ENCODE data around the gene UNC5A. TPM values are rescaled to one million over a fixed set of nuclear protein-coding genes. Genes with fewer than 3 reads are reported as not detected.

The UNC5A gene
- total RNA-seq, 1 experiment from 2014 or later = 10.1 TPM

DNA sequence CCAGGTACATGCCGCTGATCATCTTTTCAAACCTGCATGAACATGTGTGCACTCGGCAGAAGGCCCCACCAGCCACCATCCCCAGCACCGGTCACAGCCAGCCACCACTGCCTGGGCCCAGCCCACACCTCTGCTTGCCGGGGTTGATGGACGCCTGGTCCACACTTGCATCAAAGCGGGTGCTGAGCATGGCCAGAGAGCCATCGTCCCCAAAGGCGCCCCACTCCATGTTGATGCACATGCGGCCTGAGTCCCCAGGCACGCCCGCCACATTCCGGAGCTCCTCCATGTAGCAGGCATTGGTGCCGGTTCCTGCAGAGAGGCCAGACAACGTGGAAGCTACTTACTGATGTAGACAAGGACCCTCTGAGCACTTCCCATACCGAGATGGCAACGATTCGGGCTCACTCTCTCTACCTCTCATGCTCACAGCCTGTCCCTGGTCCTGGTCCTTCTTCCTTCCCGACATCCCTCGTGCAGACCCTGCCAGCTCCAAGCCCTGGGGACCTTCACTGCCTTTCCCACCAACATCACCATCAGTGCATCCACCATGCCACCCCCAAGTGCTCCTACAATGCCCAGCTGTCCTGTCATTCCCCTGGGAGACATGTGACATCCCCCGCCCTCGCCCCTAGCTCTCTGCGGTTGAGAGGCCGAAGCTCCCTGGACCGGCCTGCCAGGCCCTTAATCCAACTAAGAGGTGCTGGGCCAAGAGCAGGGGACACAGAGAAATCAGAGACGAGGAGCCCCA lies 71.6 kb downstream of the UNC5A start:
- no peaks in the 10 kb centered on the region for H3K36me3 ChIP-seq (ENCODE audit: control insufficient read depth in 1 of 2, insufficient read depth in 2 of 2, low read length in 2 of 2)
- H3K4me2 ChIP-seq (ENCODE audit: low read length) = no peak overlapping the region
- POLR2A ChIA-PET = no interaction called here
- H3K27me3 ChIP-seq (ENCODE audit: insufficient read depth, low read length) = no peaks in the 10 kb centered on the region
- no peak overlapping the region for H3K27ac ChIP-seq (ENCODE audit: low read depth, low read length)
- DNase-seq (ENCODE audit: low read depth, low spot score) (no peak), ATAC-seq (no peak)
- RAD21 ChIA-PET (ENCODE audit: low non-redundant PET in 1 of 2, low total read pairs in 2 of 2, uncharacterized antibody in 2 of 2, unreplicated experiment in 2 of 2) = no interaction called here
- BruUV-seq (replicated peaks) = no TSS peak
- intact Hi-C loops (cut with micrococcal nuclease) = no loop called here
- no peak overlapping the region for H3K4me3 ChIP-seq (replicated peaks in 1 of 2; ENCODE audit: low read depth in 1 of 2, low read length in 2 of 2)
- H3K9ac ChIP-seq (ENCODE audit: low read length) = no peak overlapping the region
- CTCF ChIA-PET = no interaction called here
- H2AFZ ChIP-seq (ENCODE audit: low read depth, low read length, poor library complexity, severe bottlenecking) = no peak overlapping the region
- no peaks in the 10 kb centered on the region for H4K20me1 ChIP-seq (ENCODE audit: insufficient read depth)
- no peaks in the 10 kb centered on the region for H3K9me3 ChIP-seq (ENCODE audit: control insufficient read depth in 1 of 2, insufficient read depth in 1 of 2, low read depth in 1 of 2, low read length in 2 of 2)
- TF ChIP-seq EZH2phosphoT487 (IDR thresholded peaks at IDR 0.05; ENCODE audit: borderline replicate concordance) (no peak), YY1 (IDR thresholded peaks at IDR 0.05; ENCODE audit: extremely low read depth, insufficient replicate concordance, low read depth, low read length) (no peak), ZNF274 (IDR thresholded peaks at IDR 0.05; ENCODE audit: low read depth, low read length) (no peak), CBX3 (IDR thresholded peaks at IDR 0.05; ENCODE audit: low read depth) (no peak), SRF (IDR thresholded peaks at IDR 0.05; ENCODE audit: low read depth) (no peak)
- no peaks in the 10 kb centered on the region for H3K79me2 ChIP-seq (ENCODE audit: insufficient read depth, low read length)
- no peaks in the 10 kb centered on the region for H3K4me1 ChIP-seq (ENCODE audit: control insufficient read depth in 1 of 2, insufficient read depth in 2 of 2, low read length in 2 of 2)
- no peaks in the 10 kb centered on the region for H3K9me2 ChIP-seq (ENCODE audit: insufficient read depth)

DNA sequence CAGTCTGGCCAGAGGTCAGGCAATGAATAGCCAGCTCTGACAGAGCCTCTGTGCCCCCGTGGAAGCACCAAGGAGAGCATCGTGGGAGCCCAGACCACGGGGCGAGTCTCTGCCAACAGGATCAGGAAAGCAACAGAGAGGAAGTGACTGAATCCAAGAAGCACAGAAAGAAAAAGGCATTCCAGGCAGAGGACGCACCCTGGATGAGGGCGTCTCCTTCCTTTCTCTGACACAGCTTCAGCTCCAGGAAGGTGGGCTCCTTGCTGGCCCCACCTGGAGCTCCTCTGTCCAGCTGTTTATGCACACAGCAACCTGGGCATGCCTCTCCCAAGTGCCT lies 72.2 kb downstream of the UNC5A start:
- BruUV-seq (replicated peaks) = no TSS peak
- no peak overlapping the region for H2AFZ ChIP-seq (ENCODE audit: low read depth, low read length, poor library complexity, severe bottlenecking)
- H3K4me3 ChIP-seq (replicated peaks in 1 of 2; ENCODE audit: low read depth in 1 of 2, low read length in 2 of 2) = no peak overlapping the region
- ChIA-PET CTCF (no interaction called here), RAD21 (ENCODE audit: low non-redundant PET in 1 of 2, low total read pairs in 2 of 2, uncharacterized antibody in 2 of 2, unreplicated experiment in 2 of 2) (no interaction called here), POLR2A (no interaction called here)
- no peaks in the 10 kb centered on the region for H3K9me2 ChIP-seq (ENCODE audit: insufficient read depth)
- H3K79me2 ChIP-seq (ENCODE audit: insufficient read depth, low read length) = no peaks in the 10 kb centered on the region
- H3K4me2 ChIP-seq (ENCODE audit: low read length) = no peak overlapping the region
- ATAC-seq (no peak), DNase-seq (ENCODE audit: low read depth, low spot score) (no peak)
- intact Hi-C loops (cut with micrococcal nuclease) = no loop called here
- no peaks in the 10 kb centered on the region for H3K36me3 ChIP-seq (ENCODE audit: control insufficient read depth in 1 of 2, insufficient read depth in 2 of 2, low read length in 2 of 2)
- H3K4me1 ChIP-seq (ENCODE audit: control insufficient read depth in 1 of 2, insufficient read depth in 2 of 2, low read length in 2 of 2) = no peaks in the 10 kb centered on the region
- H3K9me3 ChIP-seq (ENCODE audit: control insufficient read depth in 1 of 2, insufficient read depth in 1 of 2, low read depth in 1 of 2, low read length in 2 of 2) = no peaks in the 10 kb centered on the region
- H3K27me3 ChIP-seq (ENCODE audit: insufficient read depth, low read length) = no peaks in the 10 kb centered on the region
- no peak overlapping the region for H3K9ac ChIP-seq (ENCODE audit: low read length)
- H4K20me1 ChIP-seq (ENCODE audit: insufficient read depth) = no peaks in the 10 kb centered on the region
- H3K27ac ChIP-seq (ENCODE audit: low read depth, low read length) = no peak overlapping the region
- TF ChIP-seq SP1 (IDR thresholded peaks at IDR 0.05; ENCODE audit: low read depth) (no peak), YY1 (IDR thresholded peaks at IDR 0.05; ENCODE audit: extremely low read depth, insufficient replicate concordance, low read depth, low read length) (no peak), POLR2A (IDR thresholded peaks at IDR 0.05; ENCODE audit: borderline replicate concordance, extremely low read depth, insufficient read depth, insufficient read length) (no peak), EZH2 (IDR thresholded peaks at IDR 0.05) (no peak), SRF (IDR thresholded peaks at IDR 0.05; ENCODE audit: low read depth) (no peak)
- TF ChIP-seq, protein P1, sequence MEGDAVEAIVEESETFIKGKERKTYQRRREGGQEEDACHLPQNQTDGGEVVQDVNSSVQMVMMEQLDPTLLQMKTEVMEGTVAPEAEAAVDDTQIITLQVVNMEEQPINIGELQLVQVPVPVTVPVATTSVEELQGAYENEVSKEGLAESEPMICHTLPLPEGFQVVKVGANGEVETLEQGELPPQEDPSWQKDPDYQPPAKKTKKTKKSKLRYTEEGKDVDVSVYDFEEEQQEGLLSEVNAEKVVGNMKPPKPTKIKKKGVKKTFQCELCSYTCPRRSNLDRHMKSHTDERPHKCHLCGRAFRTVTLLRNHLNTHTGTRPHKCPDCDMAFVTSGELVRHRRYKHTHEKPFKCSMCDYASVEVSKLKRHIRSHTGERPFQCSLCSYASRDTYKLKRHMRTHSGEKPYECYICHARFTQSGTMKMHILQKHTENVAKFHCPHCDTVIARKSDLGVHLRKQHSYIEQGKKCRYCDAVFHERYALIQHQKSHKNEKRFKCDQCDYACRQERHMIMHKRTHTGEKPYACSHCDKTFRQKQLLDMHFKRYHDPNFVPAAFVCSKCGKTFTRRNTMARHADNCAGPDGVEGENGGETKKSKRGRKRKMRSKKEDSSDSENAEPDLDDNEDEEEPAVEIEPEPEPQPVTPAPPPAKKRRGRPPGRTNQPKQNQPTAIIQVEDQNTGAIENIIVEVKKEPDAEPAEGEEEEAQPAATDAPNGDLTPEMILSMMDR (IDR thresholded peaks at IDR 0.05 in 2 of 3, conservative IDR thresholded peaks at IDR 0.05 in 1 of 3; ENCODE audit: borderline replicate concordance in 1 of 3, insufficient read depth in 1 of 3, low read depth in 2 of 3, low read length in 2 of 3) = no peak
- TF ChIP-seq, protein P2, sequence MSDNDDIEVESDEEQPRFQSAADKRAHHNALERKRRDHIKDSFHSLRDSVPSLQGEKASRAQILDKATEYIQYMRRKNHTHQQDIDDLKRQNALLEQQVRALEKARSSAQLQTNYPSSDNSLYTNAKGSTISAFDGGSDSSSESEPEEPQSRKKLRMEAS (IDR thresholded peaks at IDR 0.05) = no peak
- TF ChIP-seq, protein P3, sequence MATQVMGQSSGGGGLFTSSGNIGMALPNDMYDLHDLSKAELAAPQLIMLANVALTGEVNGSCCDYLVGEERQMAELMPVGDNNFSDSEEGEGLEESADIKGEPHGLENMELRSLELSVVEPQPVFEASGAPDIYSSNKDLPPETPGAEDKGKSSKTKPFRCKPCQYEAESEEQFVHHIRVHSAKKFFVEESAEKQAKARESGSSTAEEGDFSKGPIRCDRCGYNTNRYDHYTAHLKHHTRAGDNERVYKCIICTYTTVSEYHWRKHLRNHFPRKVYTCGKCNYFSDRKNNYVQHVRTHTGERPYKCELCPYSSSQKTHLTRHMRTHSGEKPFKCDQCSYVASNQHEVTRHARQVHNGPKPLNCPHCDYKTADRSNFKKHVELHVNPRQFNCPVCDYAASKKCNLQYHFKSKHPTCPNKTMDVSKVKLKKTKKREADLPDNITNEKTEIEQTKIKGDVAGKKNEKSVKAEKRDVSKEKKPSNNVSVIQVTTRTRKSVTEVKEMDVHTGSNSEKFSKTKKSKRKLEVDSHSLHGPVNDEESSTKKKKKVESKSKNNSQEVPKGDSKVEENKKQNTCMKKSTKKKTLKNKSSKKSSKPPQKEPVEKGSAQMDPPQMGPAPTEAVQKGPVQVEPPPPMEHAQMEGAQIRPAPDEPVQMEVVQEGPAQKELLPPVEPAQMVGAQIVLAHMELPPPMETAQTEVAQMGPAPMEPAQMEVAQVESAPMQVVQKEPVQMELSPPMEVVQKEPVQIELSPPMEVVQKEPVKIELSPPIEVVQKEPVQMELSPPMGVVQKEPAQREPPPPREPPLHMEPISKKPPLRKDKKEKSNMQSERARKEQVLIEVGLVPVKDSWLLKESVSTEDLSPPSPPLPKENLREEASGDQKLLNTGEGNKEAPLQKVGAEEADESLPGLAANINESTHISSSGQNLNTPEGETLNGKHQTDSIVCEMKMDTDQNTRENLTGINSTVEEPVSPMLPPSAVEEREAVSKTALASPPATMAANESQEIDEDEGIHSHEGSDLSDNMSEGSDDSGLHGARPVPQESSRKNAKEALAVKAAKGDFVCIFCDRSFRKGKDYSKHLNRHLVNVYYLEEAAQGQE (IDR thresholded peaks at IDR 0.05; ENCODE audit: low read depth) = no peak
